Measurements from ENCODE around the gene ZYG11B.
A peak's percentile ranks its signal among the peaks of the same experiment; 100 is the strongest.

Gene ZYG11B

GRCh38 chr1:52726265-52727113 is at the start of gene ZYG11B:
Gene ZYG11B (plus strand): TSS chr1:52726453. CDS start chr1:52726654, 201 bp downstream.
- Mint-ChIP-seq H3K27me3 (ENCODE audit: low read depth, poor library complexity) (peaks cover 2% of the 10 kb centered on the region), H3K4me3 (peak within 1 kb of the TSS; percentile 98), H3K9me3 (no peaks in the 10 kb centered on the region), H3K27ac (peak within 1 kb of the TSS; percentile 87), H3K4me1 (peaks cover 61% of the 10 kb centered on the region), H3K36me3 (ENCODE audit: low read depth) (peaks cover 15% of the 10 kb centered on the region)
- peak; percentile 95 for DNase-seq
- TF ChIP-seq CTCF (IDR thresholded peaks at IDR 0.05): no peak

GRCh38 chr1:52677076-52677806 is 49.0 kb upstream of the ZYG11B start:
- Mint-ChIP-seq H3K4me1 (peaks cover 23% of the 10 kb centered on the region), H3K27ac (no peak overlapping the region), H3K36me3 (ENCODE audit: low read depth) (no peaks in the 10 kb centered on the region), H3K4me3 (no peak overlapping the region), H3K9me3 (no peaks in the 10 kb centered on the region), H3K27me3 (ENCODE audit: low read depth, poor library complexity) (peaks cover 3% of the 10 kb centered on the region)
- DNase-seq: no peak
- TF ChIP-seq CTCF (IDR thresholded peaks at IDR 0.05): no peak

- H3K4me1 Mint-ChIP-seq: peaks cover 18% of the 10 kb centered on the region
- peaks cover 3% of the 10 kb centered on the region for H3K27me3 Mint-ChIP-seq (ENCODE audit: low read depth, poor library complexity)
- no peaks in the 10 kb centered on the region for H3K9me3 Mint-ChIP-seq
- H3K4me3 Mint-ChIP-seq: no peak overlapping the region
- no peak for DNase-seq
- H3K36me3 Mint-ChIP-seq (ENCODE audit: low read depth): peaks cover 4% of the 10 kb centered on the region
- H3K27ac Mint-ChIP-seq: no peak overlapping the region
- TF ChIP-seq CTCF (IDR thresholded peaks at IDR 0.05): no peak
Observed at GRCh38 chr1:52679048-52679447, 47.2 kb upstream of the ZYG11B start.

- peaks cover 6% of the 10 kb centered on the region for H3K36me3 Mint-ChIP-seq (ENCODE audit: low read depth)
- H3K4me1 Mint-ChIP-seq: peaks cover 16% of the 10 kb centered on the region
- DNase-seq: no peak
- no peak overlapping the region for H3K4me3 Mint-ChIP-seq
- peaks cover 3% of the 10 kb centered on the region for H3K27me3 Mint-ChIP-seq (ENCODE audit: low read depth, poor library complexity)
- no peak for TF ChIP-seq CTCF (IDR thresholded peaks at IDR 0.05)
- no peaks in the 10 kb centered on the region for H3K9me3 Mint-ChIP-seq
- no peak overlapping the region for H3K27ac Mint-ChIP-seq
Observed at GRCh38 chr1:52679498-52679897, 46.8 kb upstream of the ZYG11B start.

GRCh38 chr1:52680353-52680752 is 45.9 kb upstream of the ZYG11B start:
- H3K36me3 Mint-ChIP-seq (ENCODE audit: low read depth): peaks cover 6% of the 10 kb centered on the region
- no peaks in the 10 kb centered on the region for H3K9me3 Mint-ChIP-seq
- H3K27me3 Mint-ChIP-seq (ENCODE audit: low read depth, poor library complexity): peaks cover 3% of the 10 kb centered on the region
- no peak for TF ChIP-seq CTCF (IDR thresholded peaks at IDR 0.05)
- no peak overlapping the region for H3K4me3 Mint-ChIP-seq
- DNase-seq: no peak
- H3K4me1 Mint-ChIP-seq: peaks cover 7% of the 10 kb centered on the region
- H3K27ac Mint-ChIP-seq: no peak overlapping the region
